GM13976 (cell line): ENCODE data around the gene PCNX2.
A peak's percentile ranks its signal among the peaks of the same experiment; 100 is the strongest.

Experiments used
- DNase-seq: peaks from one replicate; pipeline ENCODE4 v3.0.0; 2012; ENCODE audit warnings: low spot score
- CTCF ChIP-seq: IDR thresholded peaks from 2 replicates; pipeline ENCODE4 v1.5.1; 2012; ENCODE audit warnings: borderline replicate concordance, mild to moderate bottlenecking; ENCODE audit not compliant: insufficient read depth; ENCODE audit errors: extremely low read depth, missing control alignments, control extremely low read depth
- in situ Hi-C: fragments of 300-500 bp; cut with MboI; formaldehyde crosslinking; loops from one replicate; pipeline ENCODE4 v1.12.0; 2022; ENCODE audit warnings: low sequenced_read_pairs, mixed read lengths, inconsistent platforms; ENCODE audit not compliant: unreplicated experiment

Gene PCNX2

GRCh38 chr1:233326811-233327650 lies 31.5 kb upstream of the PCNX2 start:
- peak; percentile 83 for DNase-seq
- in situ Hi-C loops, result no loop called here
- TF ChIP-seq CTCF, result no peak

GRCh38 chr1:233326319-233326718 lies 30.8 kb upstream of the PCNX2 start:
- DNase-seq, result no peak
- in situ Hi-C loops, result no loop called here
- TF ChIP-seq CTCF, result no peak

DNA sequence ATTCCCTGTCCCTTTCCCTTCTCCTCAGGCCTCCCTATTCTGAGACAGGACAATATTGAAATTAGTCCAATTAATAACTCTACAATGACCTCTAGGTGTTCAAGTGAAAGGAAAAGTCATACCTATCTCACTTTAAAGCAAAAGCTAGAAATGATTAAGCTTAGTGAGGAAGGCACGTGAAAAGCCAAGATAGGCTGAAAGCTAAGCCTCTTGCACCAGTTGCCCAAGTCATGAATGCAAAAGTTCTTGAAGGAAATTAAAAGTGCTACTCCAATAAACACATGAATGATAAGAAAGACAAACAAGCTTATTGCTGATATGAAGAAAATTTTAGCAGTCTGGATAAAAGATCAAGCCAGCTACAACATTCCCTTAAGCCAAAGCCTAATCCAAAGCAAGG lies 28.2 kb upstream of the PCNX2 start:
- in situ Hi-C loops, result no loop called here
- no peak for TF ChIP-seq CTCF
- DNase-seq, result no peak

DNA sequence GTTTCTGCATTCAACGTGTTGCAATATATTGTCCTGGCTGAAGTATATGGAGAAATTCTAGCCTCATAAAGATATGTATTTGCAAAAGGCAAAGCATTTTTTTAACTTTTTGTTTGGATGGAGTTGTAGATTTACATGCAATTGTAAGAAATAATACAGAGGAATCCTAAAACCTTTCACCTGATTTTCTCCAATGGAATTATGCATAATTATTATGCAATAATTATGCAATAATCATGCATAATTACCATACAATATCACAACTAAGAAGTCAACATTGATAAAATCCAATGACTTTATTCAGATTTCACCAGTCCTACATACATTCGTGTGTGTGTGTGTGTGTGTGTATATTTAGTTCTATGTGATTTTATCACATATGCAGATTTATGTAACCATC lies 24.5 kb upstream of the PCNX2 start:
- DNase-seq, result no peak

GRCh38 chr1:233319272-233319671 lies 23.7 kb upstream of the PCNX2 start:
- in situ Hi-C loops, result no loop called here
- DNase-seq, result no peak
- no peak for TF ChIP-seq CTCF

More for the DNA sequence above, 24.5 kb upstream of the PCNX2 start:
- no peak for TF ChIP-seq CTCF
- in situ Hi-C loops, result no loop called here

- in situ Hi-C loops, result no loop called here
- no peak for TF ChIP-seq CTCF
- DNase-seq, result no peak
Observed at GRCh38 chr1:233316473-233316872, 20.9 kb upstream of the PCNX2 start.
